ENCODE measurements around the gene PDHX. TPM values are rescaled to one million over a fixed set of nuclear protein-coding genes. Genes with fewer than 3 reads are reported as not detected.
A peak's percentile ranks its signal among the peaks of the same experiment; 100 is the strongest.

Gene PDHX
- total and polyA plus RNA-seq, 10 donors = 9.2 to 32.9 (median 23.7) TPM

- no peak overlapping the region for H3K4me3 ChIP-seq
- intact Hi-C loops (cut with DNase I; ENCODE audit: low total_unique reads) = no loop called here
- no peak overlapping the region for H3K27ac ChIP-seq
- DNase-seq = no peak
- 58 to 74% (median 65%) methylated on average over 6 of the region's 6 CpGs for WGBS, 5 donors
- TF ChIP-seq POLR2AphosphoS5 (IDR thresholded peaks at IDR 0.05) (no peak), CTCF (IDR thresholded peaks at IDR 0.05 in 8 of 11, conservative IDR thresholded peaks at IDR 0.05 in 3 of 11) (no peak), POLR2A (IDR thresholded peaks at IDR 0.05) (no peak)
- H3K36me3 ChIP-seq = peaks cover 0 to 38% (median 9%) of the 10 kb centered on the region in 6 donors
- H3K4me1 ChIP-seq = peaks cover 0 to 39% (median 6%) of the 10 kb centered on the region in 6 donors
- no peaks in the 10 kb centered on the region for H3K9me3 ChIP-seq
- no peaks in the 10 kb centered on the region for H3K27me3 ChIP-seq (replicated peaks in 1 of 7)
Observed at GRCh38 chr11:34936945-34937629, 20.7 kb downstream of the PDHX start.

GRCh38 chr11:34938611-34939010 lies 22.2 kb downstream of the PDHX start:
- Histone ChIP-seq H3K9me3 (no peaks in the 10 kb centered on the region), H3K36me3 (peaks cover 0 to 24% (median 0%) of the 10 kb centered on the region in 6 donors), H3K27ac (no peak overlapping the region), H3K27me3 (replicated peaks in 1 of 7) (no peaks in the 10 kb centered on the region), H3K4me3 (no peak overlapping the region), H3K4me1 (peaks cover 0 to 39% (median 6%) of the 10 kb centered on the region in 6 donors)
- no peak for DNase-seq
- 80 to 90% (median 87%) methylated on average over 1 of the region's 1 CpG for WGBS, 5 donors
- TF ChIP-seq POLR2AphosphoS5 (IDR thresholded peaks at IDR 0.05) (no peak), CTCF (IDR thresholded peaks at IDR 0.05 in 8 of 11, conservative IDR thresholded peaks at IDR 0.05 in 3 of 11) (no peak), POLR2A (IDR thresholded peaks at IDR 0.05) (no peak)
- intact Hi-C loops (cut with DNase I; ENCODE audit: low total_unique reads) = no loop called here

- DNase-seq = no peak
- H3K36me3 ChIP-seq = peaks cover 0 to 24% (median 0%) of the 10 kb centered on the region in 6 donors
- WGBS, 5 donors = 67 to 89% (median 83%) methylated on average over 4 of the region's 4 CpGs
- H3K27me3 ChIP-seq (replicated peaks in 1 of 7) = no peaks in the 10 kb centered on the region
- H3K4me3 ChIP-seq = no peak overlapping the region
- intact Hi-C loops (cut with DNase I; ENCODE audit: low total_unique reads) = no loop called here
- no peak overlapping the region for H3K27ac ChIP-seq
- peaks cover 0 to 39% (median 6%) of the 10 kb centered on the region in 6 donors for H3K4me1 ChIP-seq
- TF ChIP-seq POLR2AphosphoS5 (IDR thresholded peaks at IDR 0.05) (no peak), POLR2A (IDR thresholded peaks at IDR 0.05) (no peak), CTCF (IDR thresholded peaks at IDR 0.05 in 8 of 11, conservative IDR thresholded peaks at IDR 0.05 in 3 of 11) (no peak)
- H3K9me3 ChIP-seq = peaks cover 0 to 12% (median 10%) of the 10 kb centered on the region in 8 donors
Observed at GRCh38 chr11:34940026-34940677, 23.7 kb downstream of the PDHX start.

- Histone ChIP-seq H3K36me3 (peaks cover 0 to 26% (median 0%) of the 10 kb centered on the region in 6 donors), H3K4me3 (no peak overlapping the region), H3K27ac (no peak overlapping the region), H3K9me3 (peaks cover 0 to 13% (median 10%) of the 10 kb centered on the region in 8 donors), H3K4me1 (peaks cover 0 to 34% (median 6%) of the 10 kb centered on the region in 6 donors), H3K27me3 (replicated peaks in 1 of 7) (no peaks in the 10 kb centered on the region)
- TF ChIP-seq CTCF (IDR thresholded peaks at IDR 0.05 in 8 of 11, conservative IDR thresholded peaks at IDR 0.05 in 3 of 11) = no peak
- no peak for TF ChIP-seq POLR2A (IDR thresholded peaks at IDR 0.05)
- TF ChIP-seq POLR2AphosphoS5 (IDR thresholded peaks at IDR 0.05) = no peak
- peak; percentile 35 for DNase-seq
- intact Hi-C loops (cut with DNase I; ENCODE audit: low total_unique reads) = no loop called here
- 96 to 99% (median 97%) methylated on average over 13 of the region's 13 CpGs for WGBS, 5 donors
Observed at GRCh38 chr11:34941688-34942087, 25.3 kb downstream of the PDHX start.
